GM12874 (cell line): ENCODE results near the gene ARHGAP6.

Experiments used
- CTCF ChIP-seq: IDR thresholded peaks from 2 replicates; pipeline ENCODE4 v1.5.1; 2011; ENCODE audit warnings: low read depth, mild to moderate bottlenecking, control low read depth, low read length, moderate library complexity; ENCODE audit not compliant: insufficient read depth

The ARHGAP6 gene

GRCh38 chrX:11611965-11612364 is 53.8 kb downstream of the ARHGAP6 start:
- TF ChIP-seq CTCF: no peak

- TF ChIP-seq CTCF: no peak
These were observed 54.6 kb downstream of the ARHGAP6 start for GRCh38 chrX:11611161-11611560.

- TF ChIP-seq CTCF: no peak
These were observed 56.6 kb downstream of the ARHGAP6 start for GRCh38 chrX:11609109-11609508.

GRCh38 chrX:11606408-11606807 is 59.3 kb downstream of the ARHGAP6 start:
- no peak for TF ChIP-seq CTCF

- no peak for TF ChIP-seq CTCF
These were observed 65.1 kb downstream of the ARHGAP6 start for GRCh38 chrX:11600578-11600977.

- TF ChIP-seq CTCF: no peak
These were observed 68.2 kb downstream of the ARHGAP6 start for GRCh38 chrX:11597479-11597878.

- no peak for TF ChIP-seq CTCF
These were observed 73.9 kb downstream of the ARHGAP6 start for GRCh38 chrX:11591723-11592346.

- no peak for TF ChIP-seq CTCF
These were observed 76.1 kb downstream of the ARHGAP6 start for GRCh38 chrX:11589641-11590040.
